Superior temporal gyrus (tissue), 1 donor: ENCODE data around the gene SBNO2.
"Not testable (repeated sequence)": the region's sequence is repeated elsewhere in the genome, so short reads cannot be mapped to it uniquely, and the experiment has no call there.

ENCODE experiments used
- DNase-seq: peaks from one replicate; pipeline ENCODE4 v3.0.0-alpha.2; 2016; ENCODE audit errors: extremely low spot score

Gene SBNO2

DNA sequence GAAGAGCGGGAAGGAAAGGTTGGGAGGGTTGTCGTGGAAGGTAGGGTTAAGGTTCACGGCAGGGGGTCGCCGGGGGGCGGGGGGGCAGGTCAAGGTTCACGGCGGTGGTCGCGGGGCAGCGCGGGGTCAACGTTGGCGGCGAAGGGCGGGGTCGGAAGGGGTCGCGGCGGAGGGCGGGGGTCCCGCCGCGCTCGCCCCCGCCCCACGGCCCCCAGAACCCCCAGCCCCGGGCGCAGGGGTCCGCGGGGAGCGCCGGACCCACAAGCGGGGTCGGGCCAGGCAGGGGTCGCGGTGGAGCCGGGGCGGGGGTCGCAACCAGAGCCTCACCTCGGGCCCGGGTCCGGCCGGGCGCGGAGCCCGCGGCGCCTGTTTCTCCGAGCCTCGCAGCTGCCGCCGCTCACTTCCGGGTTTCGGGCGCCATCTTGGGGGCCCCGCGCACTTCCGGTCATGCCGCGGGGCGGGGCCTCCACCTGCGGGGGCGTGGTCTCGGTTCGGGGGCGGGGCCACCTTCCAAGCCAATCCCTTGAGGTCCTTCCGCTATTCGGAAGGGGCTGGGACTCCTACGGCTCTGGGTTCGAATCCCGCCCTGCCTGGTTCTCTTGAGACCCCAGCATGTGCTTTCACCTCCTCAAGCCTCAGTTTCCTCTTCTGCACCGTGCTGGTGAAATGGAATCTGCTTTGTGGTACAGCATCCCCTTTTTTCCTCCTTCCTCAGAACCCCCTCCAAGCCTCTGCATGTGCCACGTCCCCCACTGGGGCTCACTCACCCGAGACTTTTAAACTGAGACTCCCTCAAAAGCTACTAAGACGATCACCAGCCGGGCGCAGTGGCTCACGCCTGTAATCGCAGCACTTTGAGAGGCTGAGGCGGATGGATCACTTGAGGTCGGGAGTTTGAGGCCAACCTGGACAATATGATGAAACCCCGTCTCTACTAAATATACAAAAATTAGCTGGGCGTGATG lies at the start of gene SBNO2:
Gene SBNO2, minus strand, starts transcription at position 424 of the 965 bp plus-strand sequence. CDS start 19,992 bp downstream, outside the sequence.
- peak; percentile 79 for DNase-seq

DNA sequence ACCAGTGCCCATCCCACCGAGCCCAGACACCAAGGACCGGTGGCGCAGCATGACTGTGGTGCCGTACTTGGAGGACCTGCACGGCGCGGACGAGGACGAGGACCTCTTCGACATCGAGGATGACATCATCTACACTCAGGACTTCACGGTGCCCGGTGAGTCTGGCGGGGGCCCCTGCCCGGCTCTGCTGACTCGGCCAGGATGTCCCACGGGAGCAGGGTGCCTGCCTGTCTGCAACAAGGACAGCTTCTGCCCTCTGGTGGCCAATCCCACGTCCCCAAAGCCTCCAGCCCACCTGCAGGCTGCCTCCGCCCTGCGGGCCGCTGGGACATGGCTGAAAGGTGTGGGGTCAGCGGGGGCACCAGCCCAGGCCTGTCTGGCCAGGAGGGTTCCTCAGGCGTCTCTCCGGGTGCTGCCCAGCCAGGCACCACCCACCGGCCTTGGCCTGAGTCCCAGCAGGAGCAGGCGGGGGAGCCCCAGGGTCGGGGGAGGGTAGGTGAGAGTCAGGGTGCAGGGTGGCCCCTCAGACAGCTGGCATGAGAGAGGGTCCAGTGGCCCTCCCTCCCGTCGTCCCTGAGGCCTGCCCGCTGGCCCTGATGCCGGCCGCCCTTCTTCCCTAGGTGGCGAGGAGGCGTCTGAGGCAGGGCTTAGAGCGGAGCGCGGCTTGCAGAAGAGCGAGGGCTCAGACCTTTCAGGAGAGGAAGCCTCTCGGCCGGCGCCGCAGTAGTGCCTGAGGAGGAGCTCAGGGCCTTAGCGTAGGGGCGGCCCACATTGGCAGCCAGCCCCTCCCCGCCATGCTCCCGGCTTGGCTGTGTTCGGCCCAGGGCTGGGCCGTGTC lies 49.2 kb upstream of the SBNO2 start:
- DNase-seq = no peak

GRCh38 chr19:1222394-1222793 lies 48.3 kb upstream of the SBNO2 start:
- DNase-seq = no peak

- DNase-seq = no peak
These were observed 47.8 kb upstream of the SBNO2 start for GRCh38 chr19:1221904-1222255.

DNA sequence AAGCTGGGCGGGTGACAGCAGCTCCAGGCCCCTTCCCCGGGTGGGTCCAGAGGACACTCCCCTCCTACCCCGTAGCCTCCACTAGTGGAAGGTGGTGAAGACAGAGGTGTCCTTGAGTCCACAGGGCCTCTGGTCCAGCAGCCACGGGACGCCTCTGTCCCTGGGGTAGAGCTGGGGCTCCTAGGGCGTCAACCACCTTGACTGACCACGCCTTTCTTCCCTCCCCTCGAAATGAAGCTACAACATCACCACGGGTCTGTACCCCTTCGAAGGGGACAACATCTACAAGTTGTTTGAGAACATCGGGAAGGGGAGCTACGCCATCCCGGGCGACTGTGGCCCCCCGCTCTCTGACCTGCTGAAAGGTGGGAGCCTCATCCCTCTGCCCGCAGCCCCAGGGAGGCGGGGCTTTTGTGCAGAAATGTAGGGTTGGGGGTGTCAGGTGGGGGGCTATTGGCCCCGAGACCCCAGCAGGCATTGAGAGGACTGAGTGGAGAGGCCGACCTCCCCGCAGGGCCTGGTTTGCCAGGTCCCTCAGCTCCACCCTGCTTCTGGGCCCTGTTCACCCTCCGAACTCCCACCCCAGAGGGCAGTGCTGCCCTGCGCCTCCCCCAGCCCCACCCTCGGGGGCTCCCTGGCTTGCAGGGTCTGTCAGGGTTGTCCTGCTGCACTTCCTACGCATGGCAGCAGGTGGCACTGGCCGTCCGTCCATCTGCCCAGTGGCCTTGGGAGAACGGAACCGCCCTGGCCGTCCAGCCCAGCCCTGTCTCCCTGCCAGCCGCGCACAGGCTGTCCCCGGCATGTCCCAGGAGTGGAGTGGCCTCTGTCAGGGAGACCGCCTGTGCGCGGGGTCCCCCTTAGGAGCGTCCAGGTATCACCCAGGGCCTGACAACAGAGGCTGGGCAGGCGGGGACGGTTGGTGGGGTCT lies 47.2 kb upstream of the SBNO2 start:
- peak; percentile 68 for DNase-seq

- DNase-seq = no peak
These were observed 46.4 kb upstream of the SBNO2 start for GRCh38 chr19:1220477-1220930.

- DNase-seq = no peak
These were observed 45.9 kb upstream of the SBNO2 start for GRCh38 chr19:1219786-1220476.

GRCh38 chr19:1218751-1219567 lies 44.9 kb upstream of the SBNO2 start:
- DNase-seq = no peak

DNA sequence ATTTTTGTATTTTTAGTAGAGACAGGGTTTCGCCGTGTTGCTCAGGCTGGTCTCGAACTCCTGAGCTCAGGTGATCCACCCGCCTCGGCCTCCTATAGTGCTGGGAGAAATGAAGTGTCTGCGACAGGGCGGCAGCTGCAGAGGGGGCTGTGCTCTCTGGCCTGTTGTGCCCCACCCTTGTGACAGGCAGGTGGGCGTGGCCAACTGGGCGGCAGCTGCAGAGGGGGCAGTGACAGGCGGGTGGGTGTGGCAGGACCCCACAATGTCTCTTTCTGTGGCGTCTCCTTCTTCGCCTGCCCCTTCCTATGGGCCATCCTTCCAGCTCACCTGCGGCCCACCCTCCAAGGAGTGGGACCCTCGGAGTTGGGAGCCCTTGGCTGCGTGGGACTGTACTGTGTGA lies 43.3 kb upstream of the SBNO2 start:
- no peak for DNase-seq

- DNase-seq = no peak
These were observed 42.7 kb upstream of the SBNO2 start for GRCh38 chr19:1216756-1217155.

DNA sequence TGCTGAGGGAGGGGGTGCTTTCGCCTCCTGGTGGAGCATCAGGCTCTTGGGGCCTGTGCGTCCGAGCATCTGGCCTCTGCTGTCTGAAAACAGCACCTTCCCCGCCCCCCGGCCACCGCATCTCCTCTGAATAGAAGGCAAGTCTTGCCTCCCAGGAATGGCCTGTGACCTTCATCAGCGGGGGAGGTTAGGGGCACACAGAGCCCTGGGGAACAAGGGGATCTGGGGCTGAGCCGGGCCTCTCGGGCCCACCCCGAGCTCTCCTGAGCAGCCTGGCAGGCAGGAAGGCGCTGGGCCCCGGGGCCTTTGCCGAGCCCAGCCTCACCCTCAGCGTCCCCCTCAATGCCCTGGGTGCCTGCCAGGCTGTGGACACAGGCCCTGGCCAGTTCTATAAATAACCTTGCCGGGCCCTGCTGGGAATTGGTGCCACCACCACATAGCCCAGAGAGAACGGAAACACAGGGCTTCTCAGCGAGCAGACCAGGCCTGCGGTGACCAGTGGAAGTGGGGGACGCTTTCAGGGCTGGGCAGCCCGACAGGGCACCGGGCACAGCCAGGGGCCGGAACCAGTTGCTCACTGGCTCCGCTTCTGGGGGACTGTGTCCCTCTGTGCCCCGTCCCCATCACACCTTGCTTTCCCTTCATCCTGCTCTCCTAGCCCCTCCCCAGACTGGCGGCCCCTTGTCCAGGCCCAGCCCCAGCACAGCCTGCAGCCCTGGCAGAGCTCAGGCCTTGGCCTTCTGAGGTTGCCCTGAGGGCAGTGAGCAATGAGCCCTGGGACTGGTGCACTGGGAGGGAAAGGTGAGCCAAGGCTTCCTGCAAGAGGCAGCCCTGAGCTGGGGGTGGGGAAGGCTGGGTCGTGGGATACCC lies 41.0 kb upstream of the SBNO2 start:
- DNase-seq = peak; percentile 52

DNA sequence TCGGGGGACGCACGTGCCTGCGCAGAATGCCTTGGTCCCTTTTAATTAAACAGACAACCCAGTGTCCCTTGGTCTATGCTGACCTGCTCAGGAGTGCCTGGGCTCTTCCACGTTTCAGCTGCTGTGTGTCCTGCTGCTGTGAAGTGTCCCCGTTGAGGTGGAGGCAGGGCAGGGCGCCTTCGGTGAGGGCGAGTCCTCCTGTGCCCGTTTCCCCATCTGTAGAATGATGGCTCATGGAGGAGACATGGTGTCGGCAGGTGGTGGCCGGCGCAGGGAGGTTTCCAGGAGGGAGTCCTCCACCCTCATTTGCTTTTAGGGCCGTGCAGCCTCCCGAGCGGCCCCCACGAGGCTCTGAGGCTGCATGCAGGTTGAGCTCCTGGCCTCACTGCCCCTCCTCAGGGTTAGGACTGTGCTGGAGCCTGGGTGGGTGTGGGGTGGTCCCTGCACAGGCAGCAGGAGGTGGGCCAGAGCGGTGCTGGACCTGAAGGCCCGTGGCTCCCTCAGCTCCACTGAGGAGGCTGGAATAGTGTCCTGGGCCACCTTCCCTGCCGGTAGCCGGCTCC lies 40.3 kb upstream of the SBNO2 start:
- DNase-seq = no peak

DNA sequence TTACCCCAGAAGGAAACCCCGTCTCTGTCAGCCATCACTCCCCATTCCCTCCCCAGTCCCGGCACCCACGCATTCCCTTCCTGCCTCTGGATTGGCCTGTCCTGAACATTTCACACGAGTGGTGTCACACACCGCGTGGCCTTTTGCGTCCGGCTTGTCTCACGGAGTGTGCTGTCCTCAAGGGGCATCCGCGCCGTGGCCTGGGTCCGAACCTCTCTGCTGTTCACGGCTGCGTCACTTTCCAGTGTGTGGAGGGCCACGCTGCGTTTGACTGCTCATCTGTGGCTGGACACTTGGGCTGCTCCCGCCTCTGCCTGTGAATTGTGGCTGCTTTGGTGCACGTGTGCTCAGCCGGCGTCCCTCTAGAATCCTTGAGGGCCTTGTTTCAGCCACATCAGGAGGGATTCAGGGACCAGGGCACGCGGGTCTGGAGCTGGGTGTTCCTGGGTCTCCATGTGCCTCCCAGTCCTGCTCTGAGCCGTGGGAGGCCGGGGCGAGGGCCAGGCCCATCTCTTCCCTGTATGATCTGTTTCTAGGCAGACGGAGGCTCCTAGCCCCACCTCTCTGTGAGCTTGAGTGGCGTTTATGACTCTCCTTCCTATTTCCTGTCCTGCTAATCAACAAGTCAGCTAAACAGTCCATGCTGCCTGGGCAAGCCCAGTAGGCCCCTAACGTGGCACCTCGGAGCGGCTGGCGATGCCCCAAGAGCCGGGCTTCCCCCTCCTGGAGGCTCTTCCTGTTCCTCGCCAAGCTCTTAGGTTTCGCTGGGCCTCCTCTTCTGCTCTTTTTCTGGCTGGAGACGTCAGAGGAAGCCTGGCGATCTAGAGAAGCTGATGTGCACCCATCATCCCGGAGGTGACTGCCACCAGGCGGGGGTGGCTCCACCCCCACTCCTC lies 39.6 kb upstream of the SBNO2 start:
- peak; percentile 42 for DNase-seq

DNA sequence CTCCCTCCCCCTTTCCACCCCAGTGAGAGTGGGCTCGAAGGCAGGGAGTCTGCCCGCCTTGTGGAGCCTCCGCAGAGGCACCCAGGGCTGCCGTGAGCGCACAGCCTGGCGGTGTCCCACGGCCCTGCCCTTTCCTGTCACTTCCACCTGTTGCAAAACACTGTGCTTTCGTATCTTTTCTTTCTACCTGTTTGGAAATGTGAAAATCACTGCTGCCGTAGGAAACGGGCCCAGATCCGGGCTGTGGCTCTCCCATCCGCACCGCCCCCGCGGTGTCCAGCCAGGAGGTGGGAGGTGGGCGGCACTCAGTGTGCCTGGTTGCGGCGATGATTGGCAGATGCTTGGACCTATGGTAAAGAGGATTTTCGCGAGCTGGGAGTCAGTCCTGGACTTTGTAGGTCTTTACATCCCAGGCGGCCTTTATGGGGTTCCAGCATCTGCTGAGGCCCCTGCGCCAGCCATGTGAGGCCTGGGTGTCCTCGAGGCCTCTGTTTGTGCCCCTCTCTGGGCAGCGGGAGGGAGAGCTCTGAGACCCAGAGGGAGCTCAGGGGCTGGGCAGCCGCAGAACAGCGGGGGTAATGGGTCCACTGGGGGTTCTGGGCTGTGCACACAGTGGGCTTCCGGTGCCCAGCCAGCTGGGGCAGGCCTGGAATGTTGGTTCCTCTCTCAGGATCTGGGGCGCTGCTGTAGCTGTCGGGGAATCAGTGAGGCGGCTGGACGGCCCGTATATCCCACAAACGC lies 37.6 kb upstream of the SBNO2 start:
- DNase-seq = peak; percentile 13

DNA sequence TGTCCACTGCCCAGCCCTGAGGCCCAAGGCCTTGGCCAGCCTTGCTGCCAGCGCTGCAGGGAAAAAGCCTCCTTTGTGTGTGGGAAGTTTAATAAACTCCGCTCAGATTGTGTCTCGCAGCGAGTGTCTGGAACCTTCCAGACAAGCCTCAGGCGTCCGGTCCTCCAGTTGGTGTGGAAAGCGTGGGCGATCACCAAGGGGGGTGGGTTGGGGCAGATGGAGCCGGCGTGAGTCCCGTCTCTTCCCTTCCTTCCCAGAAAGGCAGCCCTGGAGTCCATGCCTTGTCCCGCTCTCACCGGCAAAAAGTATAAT lies 36.1 kb upstream of the SBNO2 start:
- peak; percentile 71 for DNase-seq

- DNase-seq = not testable (repeated sequence)
These were observed 34.8 kb upstream of the SBNO2 start for GRCh38 chr19:1208830-1209229.

- peak; percentile 10 for DNase-seq
These were observed 32.9 kb upstream of the SBNO2 start for GRCh38 chr19:1206864-1207450.
